Astrocyte (in vitro differentiated cells and primary cell): ENCODE data around the gene ANKRD30A.

ENCODE experiments used
- EZH2 ChIP-seq: IDR thresholded peaks from 2 replicates; pipeline ENCODE4 v1.6.1; 2012; ENCODE audit warnings: mild to moderate bottlenecking, low read length, inconsistent platforms; ENCODE audit not compliant: insufficient read depth
- TF ChIP-seq, protein P1 (sequence below): IDR thresholded peaks from 2 replicates; pipeline ENCODE4 v1.5.1; 2011; ENCODE audit warnings: low read depth, mild to moderate bottlenecking, inconsistent platforms, low read length, moderate library complexity; ENCODE audit not compliant: insufficient read depth

DNA sequence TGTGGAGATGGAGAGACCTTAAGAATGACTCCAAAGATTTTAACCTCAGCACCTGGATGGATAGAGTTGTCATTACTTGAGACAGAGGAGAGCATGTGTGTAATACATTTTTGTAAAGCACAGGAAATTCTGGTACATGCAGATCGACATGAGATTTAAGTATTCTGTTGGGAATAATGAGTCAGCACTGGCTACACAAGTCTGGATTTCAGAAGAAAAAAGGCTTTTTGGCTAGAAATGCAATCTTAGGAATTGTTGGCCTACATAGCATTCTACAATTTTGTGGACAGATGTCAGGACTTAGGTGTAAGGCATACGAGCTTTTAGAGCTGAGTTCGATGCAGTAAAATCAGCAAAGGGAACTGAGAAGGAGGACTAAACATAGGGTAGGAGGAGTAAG is 24.1 kb upstream of the ANKRD30A start:
- TF ChIP-seq, protein P1, sequence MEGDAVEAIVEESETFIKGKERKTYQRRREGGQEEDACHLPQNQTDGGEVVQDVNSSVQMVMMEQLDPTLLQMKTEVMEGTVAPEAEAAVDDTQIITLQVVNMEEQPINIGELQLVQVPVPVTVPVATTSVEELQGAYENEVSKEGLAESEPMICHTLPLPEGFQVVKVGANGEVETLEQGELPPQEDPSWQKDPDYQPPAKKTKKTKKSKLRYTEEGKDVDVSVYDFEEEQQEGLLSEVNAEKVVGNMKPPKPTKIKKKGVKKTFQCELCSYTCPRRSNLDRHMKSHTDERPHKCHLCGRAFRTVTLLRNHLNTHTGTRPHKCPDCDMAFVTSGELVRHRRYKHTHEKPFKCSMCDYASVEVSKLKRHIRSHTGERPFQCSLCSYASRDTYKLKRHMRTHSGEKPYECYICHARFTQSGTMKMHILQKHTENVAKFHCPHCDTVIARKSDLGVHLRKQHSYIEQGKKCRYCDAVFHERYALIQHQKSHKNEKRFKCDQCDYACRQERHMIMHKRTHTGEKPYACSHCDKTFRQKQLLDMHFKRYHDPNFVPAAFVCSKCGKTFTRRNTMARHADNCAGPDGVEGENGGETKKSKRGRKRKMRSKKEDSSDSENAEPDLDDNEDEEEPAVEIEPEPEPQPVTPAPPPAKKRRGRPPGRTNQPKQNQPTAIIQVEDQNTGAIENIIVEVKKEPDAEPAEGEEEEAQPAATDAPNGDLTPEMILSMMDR, result no peak
- no peak for TF ChIP-seq EZH2
